Keratinocyte (primary cell): ENCODE results near the gene NLRC3.

Experiments used
- CTCF ChIP-seq, 3 experiments: IDR thresholded peaks in 1 of 3; conservative IDR thresholded peaks in 1 of 3; optimal IDR thresholded peaks in 1 of 3; 2 replicates in 2 of 3; 3 replicates in 1 of 3; pipeline versions ENCODE3 to v1.5.1; 2011; ENCODE audit warnings: low read length in 3 of 3, mild to moderate bottlenecking in 3 of 3, moderate library complexity in 2 of 3, control low read depth in 1 of 3, inconsistent platforms in 1 of 3; ENCODE audit not compliant: insufficient read depth in 2 of 3; ENCODE audit errors: extremely low read depth in 1 of 3
- EZH2 ChIP-seq: IDR thresholded peaks from one replicate; pipeline ENCODE4 v1.6.1; 2012; ENCODE audit warnings: inconsistent platforms, mild to moderate bottlenecking, low read length, moderate library complexity

GRCh38 chr16:3591436-3591803 lies 14.2 kb upstream of the NLRC3 start:
- TF ChIP-seq CTCF (optimal IDR thresholded peaks at IDR 0.05 in 1 of 3, IDR thresholded peaks at IDR 0.05 in 1 of 3, conservative IDR thresholded peaks at IDR 0.05 in 1 of 3; ENCODE audit: extremely low read depth in 1 of 3, insufficient read depth in 2 of 3, low read length in 3 of 3) (no peak), EZH2 (no peak)
